Endodermal cell (in vitro differentiated cells): ENCODE data around the gene KCTD3. TPM values are rescaled to one million over a fixed set of nuclear protein-coding genes. Genes with fewer than 3 reads are reported as not detected.

Experiments
- DNase-seq: peaks from one replicate; pipeline ENCODE4 v3.0.0-alpha.2; 2017
- H3K27ac ChIP-seq: 2 replicates; pipeline ENCODE4 v1.5.1; 2013; ENCODE audit warnings: mild to moderate bottlenecking, low read depth, low read length, moderate library complexity
- H3K27me3 ChIP-seq: 2 replicates; pipeline ENCODE4 v1.6.1; 2013; ENCODE audit warnings: mild to moderate bottlenecking, low read length, moderate library complexity; ENCODE audit not compliant: insufficient read depth, control insufficient read depth, poor library complexity, severe bottlenecking
- H3K36me3 ChIP-seq: 2 replicates; pipeline ENCODE4 v1.7.0; 2013; ENCODE audit warnings: mild to moderate bottlenecking, low read length, moderate library complexity; ENCODE audit not compliant: control insufficient read depth, insufficient read depth
- H3K4me1 ChIP-seq: one replicate; pipeline ENCODE4 v1.7.0; 2013; ENCODE audit warnings: low read length; ENCODE audit not compliant: control insufficient read depth, insufficient read depth
- H3K4me3 ChIP-seq: 2 replicates; pipeline ENCODE4 v1.5.1; 2013; ENCODE audit warnings: mild to moderate bottlenecking, low read length, moderate library complexity
- H3K9ac ChIP-seq: 2 replicates; pipeline ENCODE4 v1.6.1; 2013; ENCODE audit warnings: mild to moderate bottlenecking, low read length, moderate library complexity; ENCODE audit not compliant: poor library complexity, severe bottlenecking; ENCODE audit errors: extremely low read depth
- H3K9me3 ChIP-seq: 2 replicates; pipeline ENCODE4 v1.6.1; 2013; ENCODE audit warnings: mild to moderate bottlenecking, low read length, moderate library complexity; ENCODE audit not compliant: control insufficient read depth
- H3K27ac Mint-ChIP-seq: 2 replicates; pipeline ENCODE4 v1.8.0; 2020; ENCODE audit warnings: mixed read lengths
- H3K27me3 Mint-ChIP-seq: 2 replicates; pipeline ENCODE4 v1.8.0; 2021; ENCODE audit warnings: mild to moderate bottlenecking, mixed read lengths; ENCODE audit not compliant: insufficient read depth
- H3K36me3 Mint-ChIP-seq: 2 replicates; pipeline ENCODE4 v1.8.0; 2020; ENCODE audit warnings: low read depth, mixed read lengths
- H3K4me1 Mint-ChIP-seq: 2 replicates; pipeline ENCODE4 v1.8.0; 2020; ENCODE audit warnings: mixed read lengths
- H3K4me3 Mint-ChIP-seq: 2 replicates; pipeline ENCODE4 v1.8.0; 2020; ENCODE audit warnings: mild to moderate bottlenecking, moderate library complexity, mixed read lengths
- H3K9me3 Mint-ChIP-seq: 2 replicates; pipeline ENCODE4 v1.8.0; 2020; ENCODE audit warnings: mild to moderate bottlenecking, mixed read lengths
- WGBS, 2 experiments: methylation state at CpG; one replicate each; pipeline versions ENCODE4 v1.1.5 to v1.1.7; 2013; ENCODE audit warnings: missing lambda C conversion rate in 2 of 2, mixed read lengths in 1 of 2; ENCODE audit not compliant: insufficient coverage in 1 of 2, insufficient read length in 1 of 2; 5-methylcytosine and 5-hydroxymethylcytosine counted together
- total RNA-seq, 2 donors: library from RNA; stranded (reverse); fragmentation: NEBNext Ultra II Directional in 1 of 2; extraction: Animal tissue kit (Norgen Biotek cat#: 25700) in 1 of 2; gene quantifications; 2 replicates in 1 of 2; 3 replicates in 1 of 2; pipeline ENCODE4 v1.2.1, GENCODE V29; 2021
- TF ChIP-seq, protein P1 (sequence below): fragments of 200-600 bp; sonication (generic); conservative IDR thresholded peaks from 2 replicates; pipeline ENCODE4 v1.5.0; 2021; ENCODE audit warnings: antibody characterized with exemption, mild to moderate bottlenecking

KCTD3 gene
- total RNA-seq, 2 donors from 2014 or later = 42.2 to 46.5 TPM

DNA sequence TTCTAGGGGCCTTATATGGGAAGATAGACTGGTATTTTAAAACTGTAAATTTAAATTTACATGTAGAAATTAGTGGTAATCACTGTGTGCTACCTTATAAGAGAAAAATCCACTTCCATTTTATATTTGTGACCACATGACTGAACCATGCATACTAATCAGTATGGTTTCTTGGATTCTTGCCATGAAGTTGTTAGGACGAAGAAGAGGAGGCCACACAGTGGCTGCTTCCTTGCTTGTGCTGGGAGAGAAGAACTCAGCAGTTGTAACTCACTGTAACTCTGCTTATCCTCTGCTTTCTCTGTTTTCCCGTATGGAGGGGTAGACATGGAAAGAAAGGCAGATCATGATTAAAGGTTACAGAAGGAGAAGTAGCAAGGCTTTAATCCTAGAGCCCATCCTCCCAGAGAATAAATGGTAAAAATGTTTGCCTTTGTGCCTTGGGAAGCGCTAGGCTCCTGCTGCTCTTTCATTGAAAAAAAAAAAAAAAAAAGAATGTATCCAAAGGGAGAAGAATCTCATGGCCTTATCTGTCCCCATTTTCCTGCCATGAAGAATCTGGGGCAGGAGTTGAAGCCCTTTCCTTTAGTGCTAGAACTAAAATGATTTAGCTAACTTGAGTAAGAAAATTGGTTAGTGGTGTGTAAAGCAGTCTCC is 32.4 kb downstream of the KCTD3 start:
- Histone ChIP-seq H3K4me3 (no peak overlapping the region), H3K9me3 (no peaks in the 10 kb centered on the region), H3K36me3 (peaks cover 58% of the 10 kb centered on the region), H3K4me1 (no peaks in the 10 kb centered on the region), H3K9ac (no peak overlapping the region), H3K27ac (peak overlapping the region; percentile 54), H3K27me3 (no peaks in the 10 kb centered on the region)
- TF ChIP-seq, protein P1, sequence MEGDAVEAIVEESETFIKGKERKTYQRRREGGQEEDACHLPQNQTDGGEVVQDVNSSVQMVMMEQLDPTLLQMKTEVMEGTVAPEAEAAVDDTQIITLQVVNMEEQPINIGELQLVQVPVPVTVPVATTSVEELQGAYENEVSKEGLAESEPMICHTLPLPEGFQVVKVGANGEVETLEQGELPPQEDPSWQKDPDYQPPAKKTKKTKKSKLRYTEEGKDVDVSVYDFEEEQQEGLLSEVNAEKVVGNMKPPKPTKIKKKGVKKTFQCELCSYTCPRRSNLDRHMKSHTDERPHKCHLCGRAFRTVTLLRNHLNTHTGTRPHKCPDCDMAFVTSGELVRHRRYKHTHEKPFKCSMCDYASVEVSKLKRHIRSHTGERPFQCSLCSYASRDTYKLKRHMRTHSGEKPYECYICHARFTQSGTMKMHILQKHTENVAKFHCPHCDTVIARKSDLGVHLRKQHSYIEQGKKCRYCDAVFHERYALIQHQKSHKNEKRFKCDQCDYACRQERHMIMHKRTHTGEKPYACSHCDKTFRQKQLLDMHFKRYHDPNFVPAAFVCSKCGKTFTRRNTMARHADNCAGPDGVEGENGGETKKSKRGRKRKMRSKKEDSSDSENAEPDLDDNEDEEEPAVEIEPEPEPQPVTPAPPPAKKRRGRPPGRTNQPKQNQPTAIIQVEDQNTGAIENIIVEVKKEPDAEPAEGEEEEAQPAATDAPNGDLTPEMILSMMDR = no peak
- peak overlapping the region; percentile 16 for H3K27ac Mint-ChIP-seq
- H3K27me3 Mint-ChIP-seq = no peaks in the 10 kb centered on the region
- peaks cover 27% of the 10 kb centered on the region for H3K36me3 Mint-ChIP-seq
- 68 to 76% methylated on average over 2 to 3 of the region's 3 CpGs for WGBS, 2 experiments
- H3K4me1 Mint-ChIP-seq = peaks cover 17% of the 10 kb centered on the region
- H3K9me3 Mint-ChIP-seq = no peaks in the 10 kb centered on the region
- no peak overlapping the region for H3K4me3 Mint-ChIP-seq
- no peak for DNase-seq

DNA sequence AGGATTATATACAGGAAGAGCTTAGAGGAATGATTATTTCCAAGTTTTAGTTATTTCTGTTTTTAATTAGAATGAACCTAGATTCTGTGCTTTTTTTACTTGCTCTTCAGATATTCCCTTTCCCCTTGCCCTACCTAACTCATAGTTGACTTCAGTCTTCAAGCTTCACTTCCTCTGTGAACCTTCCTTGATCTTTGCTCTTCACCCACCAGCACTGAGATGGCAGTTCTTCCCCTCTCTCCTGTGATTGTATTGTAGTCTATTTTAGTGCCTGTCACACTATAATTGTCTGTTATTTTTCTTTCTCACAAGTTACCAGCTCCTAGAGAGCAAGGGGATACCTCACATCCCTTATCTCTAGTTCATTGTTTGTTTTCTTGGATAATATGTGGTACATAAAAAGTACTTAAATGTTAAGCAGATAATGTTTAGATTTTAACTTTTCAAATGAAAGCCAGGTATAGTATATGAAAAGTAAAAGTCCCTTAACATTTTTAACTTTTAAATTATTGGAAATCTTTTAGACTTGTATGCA is 33.2 kb downstream of the KCTD3 start:
- peaks cover 9% of the 10 kb centered on the region for H3K4me1 Mint-ChIP-seq
- Histone ChIP-seq H3K27ac (no peak overlapping the region), H3K27me3 (no peaks in the 10 kb centered on the region), H3K9ac (no peak overlapping the region), H3K36me3 (peaks cover 58% of the 10 kb centered on the region), H3K4me1 (no peaks in the 10 kb centered on the region), H3K9me3 (no peaks in the 10 kb centered on the region), H3K4me3 (no peak overlapping the region)
- no peak for DNase-seq
- no peak overlapping the region for H3K4me3 Mint-ChIP-seq
- H3K27ac Mint-ChIP-seq = peak overlapping the region; percentile 4
- no peaks in the 10 kb centered on the region for H3K27me3 Mint-ChIP-seq
- TF ChIP-seq, protein P1 = no peak
- H3K36me3 Mint-ChIP-seq = peaks cover 27% of the 10 kb centered on the region
- no peaks in the 10 kb centered on the region for H3K9me3 Mint-ChIP-seq

DNA sequence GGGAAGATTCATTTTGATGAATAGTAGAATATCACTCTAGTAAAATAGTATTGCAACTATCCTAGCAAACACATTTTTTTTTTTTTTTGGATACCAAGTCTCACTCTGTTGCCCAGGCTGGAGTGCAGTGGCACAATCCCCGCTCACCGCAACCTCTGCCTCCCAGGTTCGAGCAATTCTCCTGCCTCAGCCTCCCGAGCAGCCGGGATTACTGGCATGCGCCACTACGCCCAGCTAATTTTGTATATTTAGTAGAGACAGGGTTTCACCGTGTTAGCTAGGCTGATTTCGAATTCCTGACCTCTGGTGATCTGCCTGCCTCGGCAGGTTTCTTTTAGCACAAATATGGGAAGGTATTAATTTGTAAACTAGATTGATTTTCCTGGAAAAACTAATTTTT is 33.8 kb downstream of the KCTD3 start:
- Histone ChIP-seq H3K9me3 (no peaks in the 10 kb centered on the region), H3K9ac (no peak overlapping the region), H3K27me3 (no peaks in the 10 kb centered on the region), H3K4me3 (no peak overlapping the region), H3K4me1 (no peaks in the 10 kb centered on the region), H3K36me3 (peaks cover 58% of the 10 kb centered on the region), H3K27ac (no peak overlapping the region)
- Mint-ChIP-seq H3K4me1 (peaks cover 9% of the 10 kb centered on the region), H3K9me3 (no peaks in the 10 kb centered on the region), H3K27ac (no peak overlapping the region), H3K27me3 (no peaks in the 10 kb centered on the region), H3K4me3 (no peak overlapping the region), H3K36me3 (peaks cover 26% of the 10 kb centered on the region)
- TF ChIP-seq, protein P1 = no peak
- DNase-seq = no peak
- 93 to 100% methylated on average over 3 to 10 of the region's 10 CpGs for WGBS, 2 experiments
